H1 (cell line): Measurements from ENCODE around the gene CHRNA4. TPM values are rescaled to one million over a fixed set of nuclear protein-coding genes. Genes with fewer than 3 reads are reported as not detected.

Experiments
- CBX5 ChIP-seq: fragments of 300-800, 300-1000 bp; sonication (generic); IDR thresholded peaks from 2 replicates; pipeline ENCODE4 v1.7.1; 2016; ENCODE audit warnings: antibody characterized with exemption, low read length, low read depth
- CTBP2 ChIP-seq: IDR thresholded peaks from 2 replicates; pipeline ENCODE4 v1.7.0; 2011; ENCODE audit warnings: borderline replicate concordance, mild to moderate bottlenecking, moderate library complexity, mixed read lengths, low read length; ENCODE audit not compliant: insufficient read depth, insufficient read length
- CTCF ChIP-seq, 3 experiments: IDR thresholded peaks; 1 replicate in 2 of 3; 2 replicates in 1 of 3; pipeline versions ENCODE4 v1.5.1 to v1.6.1; 2011; ENCODE audit warnings: low read length in 3 of 3, mild to moderate bottlenecking in 3 of 3, inconsistent platforms in 2 of 3, low read depth in 1 of 3, moderate library complexity in 1 of 3; ENCODE audit not compliant: insufficient read depth in 1 of 3; ENCODE audit errors: control extremely low read depth in 1 of 3
- JUN ChIP-seq: IDR thresholded peaks from 2 replicates; pipeline ENCODE4 v1.6.1; 2011; ENCODE audit warnings: low read depth, mild to moderate bottlenecking, improper control_type of control experiment, low read length
- RAD21 ChIP-seq, 2 experiments: IDR thresholded peaks in 1 of 2; conservative IDR thresholded peaks in 1 of 2; 2 replicates each; pipeline ENCODE4 v1.6.1; 2011; ENCODE audit warnings: low read depth in 2 of 2, low read length in 2 of 2, improper control_type of control experiment in 1 of 2, inconsistent platforms in 1 of 2, mild to moderate bottlenecking in 1 of 2, moderate library complexity in 1 of 2
- TAF1 ChIP-seq: IDR thresholded peaks from 2 replicates; pipeline ENCODE4 v1.6.1; 2011; ENCODE audit warnings: mild to moderate bottlenecking, low read depth, low read length
- polyA plus RNA-seq, 7 experiments: library from polyadenylated mRNA; depleted of rRNA in 3 of 7; stranded (reverse) in 5 of 7; unstranded in 2 of 7; fragments of >200 nt in 5 of 7; fragments of 200-250 nt in 2 of 7; gene quantifications; 1 replicate in 5 of 7; 2 replicates in 1 of 7; 4 replicates in 1 of 7; pipeline versions ENCODE4 v1.2.1 to v1.2.3, GENCODE V29; 2011 to 2013; ENCODE audit warnings: missing spikeins in 2 of 7, mixed read lengths in 2 of 7
- total RNA-seq: library from RNA; stranded (reverse); fragmentation: NEBNext Ultra II Directional; extraction: Animal tissue kit (Norgen Biotek cat#: 25700); gene quantifications from 2 replicates; pipeline ENCODE4 v1.2.1, GENCODE V29; 2021

The CHRNA4 gene
- total and polyA plus RNA-seq, 2 of the 8 experiments (the other 6 are each of a cell fraction or from before 2014, with no cell fraction given), result 4.3 to 5.7 TPM

GRCh38 chr20:63384336-63384735, 23.2 kb upstream of the CHRNA4 start (continued):
- no peak for TF ChIP-seq CTCF (IDR thresholded peaks at IDR 0.05; ENCODE audit: control extremely low read depth in 1 of 3, insufficient read depth in 1 of 3, low read depth in 1 of 3, low read length in 3 of 3)
- TF ChIP-seq JUN, result no peak
- no peak for TF ChIP-seq CBX5
- TF ChIP-seq RAD21 (IDR thresholded peaks at IDR 0.05 in 1 of 2, conservative IDR thresholded peaks at IDR 0.05 in 1 of 2; ENCODE audit: low read depth in 2 of 2, low read length in 2 of 2), result no peak
- no peak for TF ChIP-seq CTBP2
- TF ChIP-seq TAF1, result no peak
